ENCODE results near the gene RBM27.

DNA sequence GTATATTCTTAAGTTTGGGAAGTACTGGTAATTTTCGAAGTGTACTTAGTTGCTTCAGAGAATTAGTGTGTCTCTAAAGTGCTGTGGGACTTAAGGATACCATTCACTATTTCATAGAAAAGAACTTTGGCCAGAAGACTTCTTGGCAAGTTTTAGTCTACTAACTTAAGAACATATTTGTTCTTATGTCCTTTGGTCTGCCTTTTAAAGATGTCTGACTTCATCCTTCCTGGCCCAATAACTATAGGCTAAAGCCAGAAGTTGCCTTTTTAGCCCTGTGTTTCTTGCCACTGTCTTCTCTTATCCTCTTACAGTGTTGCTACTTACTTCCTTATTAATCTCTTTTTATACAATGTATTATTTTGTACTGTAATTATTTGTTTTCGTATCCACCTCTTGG lies 6.3 kb downstream of the RBM27 start:
- TF ChIP-seq, protein P1, sequence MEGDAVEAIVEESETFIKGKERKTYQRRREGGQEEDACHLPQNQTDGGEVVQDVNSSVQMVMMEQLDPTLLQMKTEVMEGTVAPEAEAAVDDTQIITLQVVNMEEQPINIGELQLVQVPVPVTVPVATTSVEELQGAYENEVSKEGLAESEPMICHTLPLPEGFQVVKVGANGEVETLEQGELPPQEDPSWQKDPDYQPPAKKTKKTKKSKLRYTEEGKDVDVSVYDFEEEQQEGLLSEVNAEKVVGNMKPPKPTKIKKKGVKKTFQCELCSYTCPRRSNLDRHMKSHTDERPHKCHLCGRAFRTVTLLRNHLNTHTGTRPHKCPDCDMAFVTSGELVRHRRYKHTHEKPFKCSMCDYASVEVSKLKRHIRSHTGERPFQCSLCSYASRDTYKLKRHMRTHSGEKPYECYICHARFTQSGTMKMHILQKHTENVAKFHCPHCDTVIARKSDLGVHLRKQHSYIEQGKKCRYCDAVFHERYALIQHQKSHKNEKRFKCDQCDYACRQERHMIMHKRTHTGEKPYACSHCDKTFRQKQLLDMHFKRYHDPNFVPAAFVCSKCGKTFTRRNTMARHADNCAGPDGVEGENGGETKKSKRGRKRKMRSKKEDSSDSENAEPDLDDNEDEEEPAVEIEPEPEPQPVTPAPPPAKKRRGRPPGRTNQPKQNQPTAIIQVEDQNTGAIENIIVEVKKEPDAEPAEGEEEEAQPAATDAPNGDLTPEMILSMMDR (IDR thresholded peaks at IDR 0.05; ENCODE audit: low read length): no peak
- TF ChIP-seq EZH2 (IDR thresholded peaks at IDR 0.05; ENCODE audit: borderline replicate concordance, low read length): no peak

Data from OCI-LY1 (cell line).